Activated naive CD4-positive, alpha-beta T cell treated with anti-CD3 and anti-CD28 coated beads, Interleukin-2, amount 50 U/mL, for 16 hours (primary cell): ENCODE results near the gene LZTR1.
"Not testable (repeated sequence)": the region's sequence is repeated elsewhere in the genome, so short reads cannot be mapped to it uniquely, and the experiment has no call there.

Experiments used
- DNase-seq: peaks from one replicate; pipeline ENCODE4 v3.0.0-alpha.2; 2020

Gene LZTR1

GRCh38 chr22:20981787-20982562 lies at the start of gene LZTR1:
Gene LZTR1 (plus strand): TSS chr22:20982297. CDS start chr22:20982372, 75 bp downstream.
- peak; percentile 73 for DNase-seq

GRCh38 chr22:20933910-20934309 lies 48.2 kb upstream of the LZTR1 start:
- DNase-seq, result no peak

DNA sequence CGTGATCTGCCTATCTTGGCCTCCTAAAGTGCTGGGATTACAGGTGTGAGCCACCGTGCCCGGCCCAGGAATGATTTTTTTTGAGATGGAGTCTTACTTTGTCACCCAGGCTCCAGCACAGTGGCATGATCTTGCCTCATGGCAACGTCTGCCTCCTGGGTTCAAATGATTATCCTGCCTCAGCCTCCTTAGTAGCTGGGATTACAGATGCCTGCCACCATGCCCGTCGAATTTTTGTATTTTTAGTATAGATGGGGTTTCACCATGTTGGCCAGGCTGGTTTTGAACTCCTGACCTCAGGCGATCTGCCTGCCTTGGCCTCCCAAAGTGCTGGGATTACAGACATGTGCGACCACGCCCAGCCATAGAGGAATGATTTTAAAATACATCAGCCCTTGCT lies 47.0 kb upstream of the LZTR1 start:
- DNase-seq, result not testable (repeated sequence)

DNA sequence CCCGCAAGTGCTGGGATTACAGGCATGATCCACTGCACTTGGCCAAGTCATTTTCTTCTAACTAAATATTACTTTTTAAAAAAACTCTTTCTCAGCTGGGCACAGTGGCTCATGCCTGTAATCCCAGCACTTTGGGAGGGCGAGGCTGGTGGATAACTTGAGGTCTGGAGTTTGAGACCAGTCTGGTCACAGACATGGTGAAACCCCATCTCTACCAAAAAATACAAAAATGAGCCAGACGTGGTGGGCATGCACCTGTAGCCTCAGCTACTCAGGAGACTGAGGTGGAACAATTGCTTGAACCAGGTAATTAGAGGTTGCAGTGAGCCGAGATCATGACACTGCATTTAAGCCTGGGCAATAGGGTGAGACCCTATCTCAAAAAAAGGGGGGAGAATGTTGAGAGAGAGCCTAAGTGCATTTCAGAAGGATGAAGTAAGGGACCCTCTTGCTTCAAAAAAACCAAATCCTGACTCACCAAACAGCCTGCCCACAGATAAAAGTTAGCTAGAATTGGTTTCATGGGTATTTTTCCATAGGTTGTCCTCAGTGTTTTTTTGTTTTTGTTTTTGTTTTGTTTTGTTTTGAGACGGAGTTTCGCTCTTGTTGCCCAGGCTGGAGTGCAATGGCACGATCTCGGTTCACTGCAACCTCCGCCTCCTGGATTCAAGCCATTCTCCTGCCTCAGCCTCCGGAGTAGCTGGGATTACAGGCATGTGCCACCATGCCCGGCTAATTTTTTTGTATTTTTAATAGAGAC lies 46.1 kb upstream of the LZTR1 start:
- not testable (repeated sequence) for DNase-seq

- no peak for DNase-seq
Measured at GRCh38 chr22:20937031-20937793, 44.9 kb upstream of the LZTR1 start.

DNA sequence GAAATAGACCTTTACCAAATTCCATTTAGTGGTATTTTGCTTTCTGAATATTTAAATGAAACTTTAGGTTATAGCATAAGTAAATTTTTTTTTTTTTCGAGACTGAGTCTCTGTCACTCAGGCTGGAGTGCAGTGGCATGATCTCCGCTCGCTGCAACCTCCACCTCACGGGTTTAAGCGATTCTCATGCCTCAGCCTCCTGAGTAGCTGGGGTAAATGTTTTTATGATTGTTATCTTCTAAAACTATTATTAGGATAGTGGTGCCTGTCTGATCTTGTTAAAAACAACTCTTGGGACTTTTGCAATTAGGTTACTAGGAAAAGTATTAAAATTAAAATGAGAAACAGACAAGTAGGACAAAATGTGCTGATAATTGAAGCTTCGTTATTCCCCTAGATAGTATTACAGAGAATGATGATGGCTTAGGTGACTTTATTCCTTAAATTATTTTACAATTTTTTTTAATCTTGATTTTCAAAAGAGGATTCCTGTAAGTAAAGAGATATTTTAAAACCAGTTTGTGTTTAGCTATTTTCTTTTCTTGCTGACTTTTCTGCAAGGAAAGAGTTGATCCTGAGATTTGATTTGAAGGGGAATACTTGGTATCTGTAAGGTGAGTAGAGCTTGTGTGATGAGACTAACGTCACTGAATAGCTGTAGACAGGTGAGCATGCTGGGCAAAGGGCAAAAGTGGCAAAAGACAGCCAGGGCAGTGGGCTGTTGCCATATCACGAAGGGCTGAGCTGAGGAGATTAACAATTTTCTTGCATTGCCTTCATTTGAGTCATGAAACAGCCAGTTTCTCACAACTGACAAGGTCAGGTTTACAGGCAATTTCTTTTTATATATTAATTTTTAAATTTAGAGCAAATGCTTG lies 44.1 kb upstream of the LZTR1 start:
- DNase-seq, result no peak

- DNase-seq, result not testable (repeated sequence)
Measured at GRCh38 chr22:20939457-20940185, 42.5 kb upstream of the LZTR1 start.

DNA sequence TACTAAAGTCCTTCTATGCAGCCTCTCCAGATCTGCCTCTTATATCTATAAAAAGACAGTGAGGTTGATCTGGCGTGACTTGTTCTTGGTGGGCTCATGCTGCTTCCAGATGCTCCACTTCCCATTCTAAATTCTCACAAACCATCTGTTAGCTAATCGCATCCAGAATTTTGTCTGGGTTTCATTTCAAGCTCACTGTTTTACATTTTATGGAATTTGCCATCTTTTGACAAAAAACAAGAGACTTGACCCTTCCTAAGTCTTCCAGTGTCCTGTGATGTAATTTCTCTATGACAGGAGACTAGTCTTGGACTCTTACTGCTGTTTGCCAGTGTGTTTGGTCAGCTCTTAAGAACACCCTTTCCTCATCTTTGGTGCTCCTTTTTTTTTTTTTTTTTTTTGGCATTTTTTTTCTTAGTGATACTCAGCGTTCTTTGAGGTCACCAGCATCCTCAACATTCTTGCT lies 41.9 kb upstream of the LZTR1 start:
- DNase-seq, result no peak

DNA sequence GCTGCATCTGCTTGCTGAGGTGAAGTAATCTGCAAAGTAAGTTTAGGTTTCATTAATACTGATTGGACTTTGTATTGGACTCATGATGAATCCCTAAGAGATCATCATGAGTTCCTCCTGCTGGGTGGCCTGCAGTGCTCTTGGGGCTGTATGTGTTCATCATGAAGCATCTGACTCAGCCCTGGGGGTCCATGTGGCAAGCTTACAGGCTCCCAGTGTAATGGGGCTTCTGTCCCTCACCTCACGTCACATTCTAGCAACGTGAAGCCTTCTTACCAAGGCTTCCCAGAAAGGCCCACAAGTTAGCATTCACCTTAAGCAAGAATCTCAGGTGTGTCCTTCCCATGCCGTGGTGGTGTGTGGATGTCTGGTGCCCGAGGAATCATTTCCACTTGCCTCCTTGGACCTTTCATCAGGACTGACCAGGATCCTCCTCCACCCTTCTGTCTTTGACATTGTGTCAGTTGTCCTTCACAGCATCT lies 41.2 kb upstream of the LZTR1 start:
- no peak for DNase-seq

- DNase-seq, result not testable (repeated sequence)
Measured at GRCh38 chr22:20942203-20942902, 39.7 kb upstream of the LZTR1 start.

DNA sequence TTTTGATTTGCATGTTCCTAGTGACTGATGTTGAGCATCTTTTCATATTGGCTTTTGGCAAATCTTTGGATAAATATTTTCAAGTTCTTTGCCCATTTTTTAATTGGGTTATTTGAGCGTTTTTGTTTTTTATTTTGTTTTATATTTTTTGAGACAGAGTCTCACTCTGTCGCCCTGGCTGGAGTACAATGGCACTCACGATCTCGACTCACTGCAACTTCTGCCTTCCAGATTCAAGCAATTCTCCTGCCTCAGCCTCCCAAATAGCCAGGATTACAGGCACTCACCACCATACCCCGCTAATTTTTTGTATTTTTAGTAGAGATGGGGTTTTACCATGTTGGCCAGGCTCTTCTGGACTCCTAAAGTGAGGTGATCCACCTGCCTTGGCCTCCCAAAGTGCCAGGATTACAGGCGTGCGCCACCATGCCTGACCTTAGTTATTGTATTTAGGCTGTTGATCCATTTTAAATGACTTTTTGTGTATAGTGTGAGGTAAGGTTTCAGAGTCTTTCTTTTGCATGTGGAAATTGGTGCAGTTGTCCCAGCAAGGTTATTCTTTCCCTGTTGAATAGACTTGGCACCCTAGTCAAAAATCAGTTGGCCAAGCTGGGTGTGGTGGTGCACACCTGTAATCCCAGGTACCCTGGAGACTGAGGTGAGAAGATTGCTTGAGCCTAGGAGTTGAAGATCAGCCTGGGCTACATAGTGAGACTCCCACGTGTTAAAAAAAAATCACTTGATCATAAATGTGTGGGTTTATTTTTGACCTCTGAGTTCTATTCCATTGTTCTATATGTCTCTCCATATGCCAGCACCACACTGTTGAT lies 38.8 kb upstream of the LZTR1 start:
- DNase-seq, result no peak

GRCh38 chr22:20944042-20944441 lies 38.1 kb upstream of the LZTR1 start:
- no peak for DNase-seq

DNA sequence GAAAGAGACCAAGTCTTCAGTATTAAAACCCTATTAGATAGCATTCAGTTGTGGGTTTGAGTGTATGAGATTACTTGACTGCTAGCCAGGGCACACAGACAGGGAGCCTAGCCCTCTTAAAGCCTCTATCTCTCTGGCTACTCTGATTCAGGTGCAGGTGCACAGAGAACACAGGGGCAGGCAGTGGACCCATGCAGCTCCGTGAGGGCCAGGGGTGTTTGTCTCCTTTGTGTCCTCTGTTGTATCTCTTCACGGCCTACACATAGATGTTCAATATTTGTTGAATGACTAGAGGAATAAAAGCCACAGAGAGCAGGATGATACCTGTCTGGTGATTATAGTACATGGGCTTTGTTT lies 36.5 kb upstream of the LZTR1 start:
- DNase-seq, result no peak

DNA sequence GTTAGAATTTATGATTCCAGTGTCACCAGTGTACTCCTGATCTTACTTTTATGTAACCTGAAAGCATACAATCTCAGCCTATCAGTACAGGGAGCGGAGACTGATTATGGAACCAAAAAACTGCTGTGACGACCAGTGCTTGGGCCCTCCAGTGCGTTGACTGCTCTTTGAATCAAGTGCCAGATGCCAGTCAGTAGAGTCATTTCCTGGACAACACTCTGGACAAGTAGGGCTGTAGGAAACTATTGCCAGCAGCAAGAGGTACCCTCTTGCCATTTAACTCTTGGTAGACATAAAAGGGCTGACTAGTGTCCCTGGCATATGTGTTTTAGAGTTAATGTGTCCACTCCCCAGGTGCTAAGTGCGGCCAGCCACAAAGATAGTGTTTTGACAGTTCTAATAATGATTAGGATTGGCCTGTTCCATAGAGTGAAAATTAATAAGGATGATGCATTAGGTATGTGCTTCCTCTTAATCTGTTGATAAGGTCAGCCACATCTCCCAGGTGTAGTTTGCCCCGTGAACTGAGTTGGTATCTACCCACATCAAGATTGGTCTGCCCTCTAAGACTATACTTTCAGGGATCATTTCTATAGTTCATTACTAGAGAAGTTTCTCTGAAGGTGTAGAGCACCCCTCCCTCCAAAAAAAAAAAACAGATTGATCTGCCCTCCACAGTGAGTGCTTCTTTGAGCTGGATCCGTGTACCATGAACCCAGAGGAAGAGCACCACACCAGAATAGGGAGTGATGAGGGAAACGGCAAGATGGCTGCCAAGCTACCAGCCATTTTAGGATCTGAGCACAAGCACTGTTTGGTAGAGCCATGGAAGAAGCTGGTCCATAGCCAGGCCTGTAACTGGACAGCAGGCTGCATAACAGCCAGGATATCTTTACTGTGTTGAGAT lies 35.8 kb upstream of the LZTR1 start:
- no peak for DNase-seq

GRCh38 chr22:20946991-20947390 lies 35.1 kb upstream of the LZTR1 start:
- DNase-seq, result no peak

DNA sequence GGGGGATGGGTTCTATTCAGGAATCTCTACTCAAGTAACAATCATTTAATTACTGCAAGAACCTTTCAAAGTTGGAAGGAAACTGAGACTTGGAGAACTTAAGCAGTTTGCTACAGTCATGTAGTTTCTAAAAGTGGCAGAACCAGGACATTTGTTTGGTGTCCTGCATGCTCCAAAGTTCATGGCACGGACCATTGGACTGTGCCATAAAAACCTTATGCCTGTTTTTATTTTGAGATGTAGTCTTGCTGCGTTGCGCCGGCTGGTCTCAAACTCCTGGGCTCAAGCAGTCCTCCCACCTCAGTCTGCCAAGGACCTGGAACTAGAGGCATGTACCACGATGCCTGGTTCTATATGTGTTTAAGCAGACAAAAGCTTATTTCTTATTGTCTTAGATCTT lies 33.6 kb upstream of the LZTR1 start:
- no peak for DNase-seq

DNA sequence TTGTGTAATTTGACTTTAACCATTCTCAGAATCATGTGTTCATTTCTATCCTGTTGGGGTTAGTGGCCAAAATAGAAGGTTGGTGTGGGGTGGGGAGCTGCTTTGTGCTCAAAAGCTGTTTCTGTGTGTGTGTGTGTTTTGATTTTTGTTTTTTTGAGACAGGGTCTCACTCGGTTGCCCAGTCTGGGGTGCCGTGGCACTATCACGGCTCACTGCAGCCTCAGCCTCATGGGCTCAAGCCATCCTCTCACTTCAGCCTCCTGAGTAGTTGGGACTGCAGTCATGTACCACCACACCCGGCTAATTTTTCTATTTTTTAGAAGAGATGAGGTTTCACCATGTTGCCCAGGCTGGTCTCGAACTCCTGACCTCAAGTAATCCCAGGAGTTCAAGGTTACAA lies 33.1 kb upstream of the LZTR1 start:
- DNase-seq, result no peak

DNA sequence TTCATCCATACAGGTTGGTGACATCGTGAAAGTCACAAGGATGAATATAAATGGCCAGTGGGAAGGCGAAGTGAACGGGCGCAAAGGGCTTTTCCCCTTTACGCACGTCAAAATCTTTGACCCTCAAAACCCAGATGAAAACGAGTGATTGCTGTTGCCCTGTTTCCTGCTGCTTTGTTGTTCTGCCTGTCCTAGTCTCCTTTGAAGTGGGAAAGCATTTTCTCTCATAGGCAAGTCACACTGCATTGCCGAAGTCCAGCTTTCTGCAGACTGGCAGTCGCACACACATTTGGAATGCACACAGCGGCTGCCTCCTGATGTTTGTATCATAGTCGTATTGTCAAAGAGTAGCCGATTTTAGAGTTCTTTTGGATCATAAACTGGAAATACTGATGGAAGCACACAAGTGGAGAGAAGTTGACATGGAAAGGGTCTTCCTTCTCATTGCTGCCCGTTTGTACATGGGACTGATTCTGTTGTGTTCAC lies 32.4 kb upstream of the LZTR1 start:
- no peak for DNase-seq
